Heart right ventricle (tissue), 16 donors: ENCODE measurements around the gene AIG1. TPM values are rescaled to one million over a fixed set of nuclear protein-coding genes. Genes with fewer than 3 reads are reported as not detected.

Experiments
- ATAC-seq, 8 donors: fragments of 200-7000 bp; cut with Tn5 transposase; one replicate each; pipeline ENCODE4 v1.9.1; 2020; ENCODE audit warnings: mild to moderate bottlenecking in 8 of 8, moderate library complexity in 8 of 8, moderate number of reproducible peaks in 1 of 8
- DNase-seq, 2 donors: peaks; one replicate each; pipeline ENCODE4 v3.0.0-alpha.2; 2020
- H3K27ac ChIP-seq, 10 donors: fragments of 200-600 bp; sonication (generic) in 2 of 10; one replicate each; pipeline versions ENCODE4 v1.5.0 to v1.8.0; 2020 to 2022; ENCODE audit warnings: mild to moderate bottlenecking in 3 of 10
- H3K27me3 ChIP-seq, 7 donors: fragments of 200-600 bp; one replicate each; pipeline ENCODE4 v1.8.0; 2021 to 2022; ENCODE audit warnings: mild to moderate bottlenecking in 2 of 7
- H3K36me3 ChIP-seq, 9 donors: fragments of 200-600 bp; sonication (generic) in 1 of 9; one replicate each; pipeline versions ENCODE4 v1.5.0 to v1.8.0; 2020 to 2022; ENCODE audit warnings: mild to moderate bottlenecking in 2 of 9
- H3K4me1 ChIP-seq, 9 donors: fragments of 200-600 bp; sonication (generic) in 1 of 9; one replicate each; pipeline versions ENCODE4 v1.5.0 to v1.8.0; 2020 to 2022; ENCODE audit warnings: mild to moderate bottlenecking in 4 of 9
- H3K4me3 ChIP-seq, 10 donors: fragments of 200-600 bp; sonication (generic) in 2 of 10; one replicate each; pipeline versions ENCODE4 v1.5.0 to v1.8.0; 2020 to 2022; ENCODE audit warnings: mild to moderate bottlenecking in 7 of 10, moderate library complexity in 2 of 10
- H3K9me3 ChIP-seq, 11 donors: fragments of 200-600 bp in 10 of 11; sonication (generic) in 2 of 11; one replicate each; pipeline versions ENCODE4 v1.5.0 to v1.8.0; 2013 to 2022; ENCODE audit warnings: mild to moderate bottlenecking in 2 of 11, control low read depth in 1 of 11, moderate library complexity in 1 of 11
- WGBS, 2 donors: extraction: QIAGEN DNeasy Blood & Tissue Kit; methylation state at CpG; one replicate each; pipeline ENCODE4 v1.1.7; 2013; ENCODE audit warnings: inconsistent platforms in 1 of 2; 5-methylcytosine and 5-hydroxymethylcytosine counted together
- intact Hi-C, 10 donors: fragments of 100-400 bp; cut with DNase I; formaldehyde crosslinking; loops; one replicate each; pipeline versions ENCODE4 v1.11.1 to v1.14.2; 2022
- polyA plus RNA-seq, 2 donors: library from polyadenylated mRNA; stranded (reverse); fragments of 200-250 nt; gene quantifications; one replicate each; pipeline ENCODE4 v1.2.3, GENCODE V29; 2013
- total RNA-seq, 10 donors: library from RNA; stranded (reverse); fragmentation: NEBNext Ultra II Directional in 3 of 10; extraction: Animal tissue kit (Norgen Biotek cat#: 25700) in 3 of 10; gene quantifications; one replicate each; pipeline versions ENCODE4 v1.2.1 to v1.2.4, GENCODE V29; 2021 to 2023
- TF ChIP-seq, protein P1 (sequence below), 9 donors: fragments of 200-600 bp; sonication (generic) in 2 of 9; IDR thresholded peaks; one replicate each; pipeline versions ENCODE4 v1.5.0 to v1.8.0; 2021 to 2022; ENCODE audit warnings: antibody characterized with exemption in 9 of 9, mild to moderate bottlenecking in 5 of 9, moderate library complexity in 1 of 9
- donor health status: Arrhythmogenic right ventricular cardiomyopathy.
- donor health status: ischemic (EF 13 %, LVEDD 7.1; RV severe dilation, severe dysfunction).
- donor health status: healthy with polysubstance abuse.
- donor health status: DM: no; HTN: yes; CAD: no.
- donor health status: DM: no; HTN: no; CAD: no.
- donor health status: ischemic (EF 25% LVEDD 6.9; RV normal size, moderate dysfunction).
- donor health status: ischemic (EF 25% LVEDD 5.7; RV mildly dilated, moderate dysfunction).
- donor health status: healthy.
- donor health status: DM: yes; HTN: yes; CAD: no.
- donor health status: Ischemic cardiomyopathy.
- donor health status: ischemic (EF 35%, LVEDD 5.7; RV mildly dilated, moderate dysfunction).
- donor health status: nonischemic (EF 11% LVEDD 7.7; RV severe dilation, severe dysfunction).
- donor health status: DM: yes; HTN: yes; CAD: no.
- donor health status: PGD.
- donor health status: ischemic (EF 29% LVEDD 5.4; RV normal size, mild dysfunction).
- donor health status: nonischemic (EF 23%, LVEDD 6.1; RV moderate dilation, normal function).

The AIG1 gene
- total and polyA plus RNA-seq, 12 donors = 17.4 to 83.2 (median 66.2) TPM

GRCh38 chr6:143236151-143236798, 175.6 kb downstream of the AIG1 start:
- intact Hi-C loops = loop anchor here in 2 of 10 donors (10.0 kb wide), 2 partner anchors 189 to 199 kb away; no protein-coding TSS in a partner anchor
- H3K36me3 ChIP-seq = peaks cover 0 to 3% (median 0%) of the 10 kb centered on the region in 9 donors
- H3K9me3 ChIP-seq = no peaks in the 10 kb centered on the region
- WGBS, 2 donors = 85 to 87% methylated on average over 16 of the region's 16 CpGs
- TF ChIP-seq, protein P1, sequence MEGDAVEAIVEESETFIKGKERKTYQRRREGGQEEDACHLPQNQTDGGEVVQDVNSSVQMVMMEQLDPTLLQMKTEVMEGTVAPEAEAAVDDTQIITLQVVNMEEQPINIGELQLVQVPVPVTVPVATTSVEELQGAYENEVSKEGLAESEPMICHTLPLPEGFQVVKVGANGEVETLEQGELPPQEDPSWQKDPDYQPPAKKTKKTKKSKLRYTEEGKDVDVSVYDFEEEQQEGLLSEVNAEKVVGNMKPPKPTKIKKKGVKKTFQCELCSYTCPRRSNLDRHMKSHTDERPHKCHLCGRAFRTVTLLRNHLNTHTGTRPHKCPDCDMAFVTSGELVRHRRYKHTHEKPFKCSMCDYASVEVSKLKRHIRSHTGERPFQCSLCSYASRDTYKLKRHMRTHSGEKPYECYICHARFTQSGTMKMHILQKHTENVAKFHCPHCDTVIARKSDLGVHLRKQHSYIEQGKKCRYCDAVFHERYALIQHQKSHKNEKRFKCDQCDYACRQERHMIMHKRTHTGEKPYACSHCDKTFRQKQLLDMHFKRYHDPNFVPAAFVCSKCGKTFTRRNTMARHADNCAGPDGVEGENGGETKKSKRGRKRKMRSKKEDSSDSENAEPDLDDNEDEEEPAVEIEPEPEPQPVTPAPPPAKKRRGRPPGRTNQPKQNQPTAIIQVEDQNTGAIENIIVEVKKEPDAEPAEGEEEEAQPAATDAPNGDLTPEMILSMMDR (IDR thresholded peaks at IDR 0.05) = no peak
- H3K4me3 ChIP-seq = no peak overlapping the region
- peaks cover 0 to 4% (median 0%) of the 10 kb centered on the region in 9 donors for H3K4me1 ChIP-seq
- no peak overlapping the region for H3K27ac ChIP-seq
- DNase-seq = no peak
- no peaks in the 10 kb centered on the region for H3K27me3 ChIP-seq
- ATAC-seq = peak in 4 of 8 donors; percentile 35 to 72 (median 55)

GRCh38 chr6:143238306-143238705, 177.6 kb downstream of the AIG1 start:
- H3K4me3 ChIP-seq = no peak overlapping the region
- 97 to 100% methylated on average over 1 of the region's 1 CpG for WGBS, 2 donors
- ATAC-seq = no peak
- intact Hi-C loops = loop anchor here in 2 of 10 donors (10.0 kb wide), 2 partner anchors 186 to 196 kb away; no protein-coding TSS in a partner anchor
- no peak for DNase-seq
- TF ChIP-seq, protein P1 (IDR thresholded peaks at IDR 0.05) = no peak
- H3K27me3 ChIP-seq = no peaks in the 10 kb centered on the region
- H3K36me3 ChIP-seq = peaks cover 0 to 3% (median 0%) of the 10 kb centered on the region in 9 donors
- no peak overlapping the region for H3K27ac ChIP-seq
- H3K4me1 ChIP-seq = peaks cover 0 to 4% (median 0%) of the 10 kb centered on the region in 9 donors
- no peaks in the 10 kb centered on the region for H3K9me3 ChIP-seq

DNA sequence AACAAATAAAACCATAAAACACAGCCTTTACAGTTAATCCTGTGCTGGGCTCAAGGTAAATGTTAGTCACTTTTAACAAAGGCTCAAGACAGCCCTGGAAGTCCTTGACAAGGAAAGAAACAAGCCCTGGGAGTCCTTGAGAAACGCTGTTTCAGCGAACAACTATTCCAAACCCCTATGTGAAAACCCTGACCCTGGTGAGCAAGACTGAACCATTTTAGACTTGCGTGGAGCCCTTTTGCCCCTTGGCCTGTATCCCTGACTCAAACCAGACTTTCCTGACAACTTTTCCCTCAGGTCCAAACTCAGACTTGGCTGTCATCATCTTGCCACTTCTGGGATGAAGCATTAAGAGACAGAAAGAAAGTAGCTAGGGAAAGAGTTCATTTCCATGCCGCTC, 180.4 kb downstream of the AIG1 start:
- peak in 5 of 8 donors; percentile 28 to 74 (median 57) for ATAC-seq
- Histone ChIP-seq H3K4me1 (peaks cover 0 to 4% (median 0%) of the 10 kb centered on the region in 9 donors), H3K27me3 (no peaks in the 10 kb centered on the region), H3K9me3 (no peaks in the 10 kb centered on the region), H3K36me3 (peaks cover 0 to 3% (median 0%) of the 10 kb centered on the region in 9 donors), H3K27ac (peak overlapping the region in 1 of 10 donors; percentile 19), H3K4me3 (no peak overlapping the region)
- TF ChIP-seq, protein P1 (IDR thresholded peaks at IDR 0.05) = no peak
- intact Hi-C loops = no loop called here
- WGBS, 2 donors = 75 to 78% methylated on average over 4 of the region's 4 CpGs
- DNase-seq = no peak

- intact Hi-C loops = no loop called here
- TF ChIP-seq, protein P1 (IDR thresholded peaks at IDR 0.05) = no peak
- no peaks in the 10 kb centered on the region for H3K4me1 ChIP-seq
- no peak overlapping the region for H3K27ac ChIP-seq
- ATAC-seq = peak in 1 of 8 donors; percentile 49
- peaks cover 0 to 3% (median 0%) of the 10 kb centered on the region in 9 donors for H3K36me3 ChIP-seq
- no peaks in the 10 kb centered on the region for H3K27me3 ChIP-seq
- no peaks in the 10 kb centered on the region for H3K9me3 ChIP-seq
- no peak for DNase-seq
- H3K4me3 ChIP-seq = no peak overlapping the region
- 77 to 78% methylated on average over 5 of the region's 5 CpGs for WGBS, 2 donors
Observed at GRCh38 chr6:143241911-143242310, 181.2 kb downstream of the AIG1 start.
